Natural killer cell treated with Interleukin-12 subunit alpha and Interleukin-12 subunit beta and Interleukin-15 and Interleukin-18, amount 100 ng/mL, for 72 hours (primary cell): ENCODE results near the gene MYO15A. TPM values are rescaled to one million over a fixed set of nuclear protein-coding genes. Genes with fewer than 3 reads are reported as not detected.

Experiments used
- ATAC-seq, 2 donors: fragments of 150-1000 bp; cut with Tn5 transposase in 1 of 2; sonication (Bioruptor Pico), chemical (Tn5 transposase) in 1 of 2; 2 replicates each; pipeline ENCODE4 v1.10.0; 2021
- DNase-seq: peaks from one replicate; pipeline ENCODE4 v3.0.0; 2022; ENCODE audit warnings: low spot score
- H3K27ac Mint-ChIP-seq, 2 donors: 1 replicate in 1 of 2; 2 replicates in 1 of 2; pipeline ENCODE4 v1.8.0; 2022; ENCODE audit warnings: mixed read lengths in 2 of 2, mild to moderate bottlenecking in 1 of 2, moderate library complexity in 1 of 2
- H3K27me3 Mint-ChIP-seq, 2 donors: 1 replicate in 1 of 2; 2 replicates in 1 of 2; pipeline ENCODE4 v1.8.0; 2022; ENCODE audit warnings: mixed read lengths in 2 of 2
- H3K36me3 Mint-ChIP-seq: one replicate; pipeline ENCODE4 v1.8.0; 2022; ENCODE audit warnings: mixed read lengths
- H3K4me1 Mint-ChIP-seq, 2 donors: 1 replicate in 1 of 2; 2 replicates in 1 of 2; pipeline ENCODE4 v1.8.0; 2022; ENCODE audit warnings: low read depth in 2 of 2, mixed read lengths in 2 of 2, mild to moderate bottlenecking in 1 of 2
- H3K4me3 Mint-ChIP-seq: one replicate; pipeline ENCODE4 v1.8.0; 2022; ENCODE audit warnings: mixed read lengths
- H3K9me3 Mint-ChIP-seq: 2 replicates; pipeline ENCODE4 v1.8.0; 2022; ENCODE audit warnings: mixed read lengths
- total RNA-seq, 2 donors: library from RNA; stranded (reverse); gene quantifications; one replicate each; pipeline ENCODE4 v1.2.3, GENCODE V29; 2022

The MYO15A gene
- total RNA-seq, 2 donors from 2014 or later: 1.0 to 2.0 TPM

DNA sequence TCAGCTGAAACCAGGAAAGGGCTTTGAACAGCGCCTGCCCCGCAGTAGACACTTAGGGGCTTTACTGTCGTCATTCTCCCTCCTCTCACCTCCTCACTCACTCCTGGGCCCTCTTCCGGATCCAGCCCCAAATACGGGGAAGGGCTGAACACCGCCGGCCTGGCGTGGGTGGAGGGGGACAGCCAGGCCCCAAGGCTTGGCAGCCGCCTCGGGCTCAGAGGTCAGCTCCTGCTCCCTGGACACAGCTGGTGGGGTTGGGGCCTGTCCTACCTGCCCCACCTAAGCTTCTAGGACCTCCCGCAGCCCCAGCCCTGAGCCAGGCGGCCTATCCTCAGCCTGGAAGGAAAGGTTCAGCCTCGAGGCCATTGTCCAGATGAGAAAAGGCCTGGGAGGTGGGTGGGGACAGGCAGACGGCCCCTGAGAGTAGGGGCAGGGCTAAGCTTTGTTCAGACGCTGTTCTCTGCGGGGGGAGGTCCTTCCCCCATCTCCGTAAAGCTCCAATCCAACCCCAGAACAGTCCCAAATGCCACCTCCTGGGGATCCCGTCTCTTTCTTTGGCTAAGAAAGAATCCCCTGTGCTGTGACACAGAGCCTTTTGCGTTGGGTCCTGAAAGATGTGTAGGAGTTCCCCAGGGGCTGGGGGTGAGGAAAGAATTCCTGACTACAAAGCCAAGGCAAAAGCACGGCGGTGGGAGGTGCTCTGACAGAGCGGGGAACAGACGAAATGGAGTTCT is 116.0 kb downstream of the MYO15A start:
- H3K9me3 Mint-ChIP-seq: no peaks in the 10 kb centered on the region
- H3K36me3 Mint-ChIP-seq: no peaks in the 10 kb centered on the region
- H3K27ac Mint-ChIP-seq: no peak overlapping the region
- no peak for DNase-seq
- no peak for ATAC-seq
- no peaks in the 10 kb centered on the region for H3K27me3 Mint-ChIP-seq
- H3K4me3 Mint-ChIP-seq: peak overlapping the region; percentile 93
- peaks cover 6 to 22% of the 10 kb centered on the region in 2 donors for H3K4me1 Mint-ChIP-seq

DNA sequence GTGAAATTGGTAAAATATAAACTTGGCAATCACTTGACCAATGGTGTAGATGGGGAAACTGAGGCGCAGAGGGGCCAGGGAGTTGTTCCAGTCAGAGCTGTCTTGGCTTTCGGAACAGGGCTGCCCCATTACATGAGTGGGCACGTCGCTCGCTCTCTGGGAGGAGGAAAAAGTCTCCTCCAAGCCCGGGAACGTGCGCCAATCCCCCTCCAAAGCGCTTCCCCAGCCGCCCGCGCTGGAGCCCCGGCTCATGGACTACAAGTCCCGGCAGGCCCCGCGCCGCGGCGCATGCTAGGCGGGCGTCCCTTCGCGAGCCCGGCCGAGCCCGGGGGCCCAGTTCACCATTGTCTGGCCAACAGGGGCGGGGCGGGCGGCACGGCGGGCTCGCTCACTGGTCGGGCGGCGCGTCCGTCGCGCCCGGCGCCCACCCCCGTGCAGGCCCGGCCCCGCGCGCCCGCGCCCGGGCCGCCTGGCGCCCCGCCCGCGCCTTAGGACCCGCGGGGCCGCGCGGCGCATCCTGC is 116.6 kb downstream of the MYO15A start, which contains the start of gene LLGL1:
TSS of gene LLGL1 (plus strand) at position 515 of the 521 bp plus-strand sequence. CDS start 48 bp downstream, outside the sequence.
- Mint-ChIP-seq H3K36me3 (no peaks in the 10 kb centered on the region), H3K9me3 (no peaks in the 10 kb centered on the region), H3K27me3 (no peaks in the 10 kb centered on the region), H3K4me1 (peaks cover 6 to 22% of the 10 kb centered on the region in 2 donors), H3K4me3 (peak within 1 kb of the TSS; percentile 93), H3K27ac (peak within 1 kb of the TSS; percentile 66 to 86)
- ATAC-seq (peak; percentile 99), DNase-seq (peak; percentile 98)

DNA sequence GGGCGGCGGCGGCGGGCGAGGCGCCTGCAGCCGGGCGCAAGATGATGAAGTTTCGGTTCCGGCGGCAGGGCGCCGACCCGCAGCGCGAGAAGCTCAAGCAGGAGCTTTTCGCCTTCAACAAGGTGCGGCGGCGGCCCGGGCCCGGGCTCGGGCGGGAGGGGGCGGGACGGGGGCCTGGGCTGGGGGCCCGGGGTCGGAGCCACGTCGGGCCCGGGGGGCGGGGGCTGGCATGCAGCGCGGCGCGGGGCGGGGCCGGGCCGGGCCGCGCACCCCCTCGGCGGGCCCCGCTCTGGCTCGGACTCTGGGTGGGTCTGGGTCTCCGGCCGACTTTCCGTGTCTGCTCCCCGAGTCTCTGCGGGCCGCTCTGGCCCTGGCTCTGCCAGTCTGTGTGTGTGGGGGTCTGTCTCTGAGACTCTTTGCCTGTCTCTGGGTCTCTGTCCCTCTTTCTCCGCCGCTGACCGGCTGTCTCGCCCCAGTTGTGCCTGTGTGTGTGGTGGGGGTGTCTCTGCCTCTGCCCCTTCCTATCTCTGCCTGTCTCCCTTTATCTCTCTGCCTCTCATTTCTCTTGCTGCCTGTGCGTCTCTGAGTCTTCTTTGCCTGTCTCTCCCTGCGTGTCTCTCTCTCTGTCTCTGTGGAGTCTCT is 117.2 kb downstream of the MYO15A start:
- Mint-ChIP-seq H3K9me3 (no peaks in the 10 kb centered on the region), H3K27ac (peak overlapping the region; percentile 66 to 86), H3K4me3 (peak overlapping the region; percentile 93), H3K36me3 (no peaks in the 10 kb centered on the region), H3K4me1 (peaks cover 6 to 22% of the 10 kb centered on the region in 2 donors), H3K27me3 (no peaks in the 10 kb centered on the region)
- ATAC-seq (peak; percentile 56 to 58), DNase-seq (no peak)

DNA sequence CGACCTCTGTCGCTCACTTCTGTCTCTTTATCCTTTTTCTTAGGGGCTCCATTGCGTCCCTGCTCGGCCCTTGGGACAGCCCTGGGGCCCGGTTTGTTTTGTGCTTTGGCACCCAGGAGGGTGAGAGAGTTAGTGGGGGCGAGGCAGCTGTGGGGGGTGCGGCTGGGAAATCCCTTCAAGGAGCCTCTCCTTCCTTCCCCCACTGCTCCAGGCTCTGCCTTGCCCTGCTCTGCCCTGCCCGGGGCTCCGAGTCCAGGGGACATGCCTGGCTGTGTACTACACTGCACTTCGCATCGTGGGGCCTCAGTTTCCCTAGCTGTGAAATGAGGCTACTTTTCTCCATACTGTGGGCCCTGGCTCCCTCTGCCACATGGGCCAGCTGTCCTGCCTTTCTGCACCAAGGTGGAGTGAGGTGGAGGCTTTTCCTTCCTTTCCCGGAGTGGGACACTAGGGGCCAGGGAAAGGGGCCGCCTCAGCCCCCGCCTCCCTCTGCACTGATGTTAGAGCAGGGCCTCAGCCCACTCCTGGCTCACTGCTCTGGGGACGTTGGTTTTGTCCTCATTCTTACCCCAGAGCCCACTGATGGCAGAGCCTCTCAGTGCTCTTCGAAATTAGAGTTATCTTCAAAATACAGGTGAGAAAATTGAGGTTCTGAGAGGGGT is 117.9 kb downstream of the MYO15A start:
- ATAC-seq: no peak
- no peak for DNase-seq
- H3K36me3 Mint-ChIP-seq: no peaks in the 10 kb centered on the region
- H3K27ac Mint-ChIP-seq: peak overlapping the region; percentile 66 to 86
- no peaks in the 10 kb centered on the region for H3K9me3 Mint-ChIP-seq
- H3K4me1 Mint-ChIP-seq: peaks cover 6 to 22% of the 10 kb centered on the region in 2 donors
- H3K4me3 Mint-ChIP-seq: peak overlapping the region; percentile 93
- H3K27me3 Mint-ChIP-seq: no peaks in the 10 kb centered on the region

DNA sequence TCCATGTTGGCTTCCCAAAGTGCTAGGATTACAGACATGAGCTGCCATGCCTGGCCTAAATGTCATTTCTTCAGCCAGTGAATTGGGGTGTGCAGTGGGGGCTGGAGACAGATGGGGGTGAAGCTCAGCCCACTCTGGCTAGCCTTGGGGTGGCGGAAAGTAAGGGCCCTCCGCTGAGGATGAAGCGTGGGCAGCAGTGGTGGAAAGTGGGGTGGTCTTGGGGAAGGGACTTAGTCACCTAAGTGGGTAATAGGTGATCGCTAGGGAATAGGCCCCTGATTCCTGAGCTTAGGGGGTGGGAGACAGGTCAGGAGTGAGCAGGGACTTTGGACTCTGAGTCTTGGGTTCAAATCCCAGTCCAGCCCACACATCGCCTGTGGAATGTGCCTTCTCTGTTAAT is 119.1 kb downstream of the MYO15A start:
- no peak for DNase-seq
- H3K9me3 Mint-ChIP-seq: no peaks in the 10 kb centered on the region
- no peaks in the 10 kb centered on the region for H3K27me3 Mint-ChIP-seq
- H3K36me3 Mint-ChIP-seq: no peaks in the 10 kb centered on the region
- ATAC-seq: no peak
- H3K4me1 Mint-ChIP-seq: peaks cover 6 to 22% of the 10 kb centered on the region in 2 donors
- peak overlapping the region in 1 of 2 donors; percentile 28 for H3K27ac Mint-ChIP-seq
- H3K4me3 Mint-ChIP-seq: no peak overlapping the region

DNA sequence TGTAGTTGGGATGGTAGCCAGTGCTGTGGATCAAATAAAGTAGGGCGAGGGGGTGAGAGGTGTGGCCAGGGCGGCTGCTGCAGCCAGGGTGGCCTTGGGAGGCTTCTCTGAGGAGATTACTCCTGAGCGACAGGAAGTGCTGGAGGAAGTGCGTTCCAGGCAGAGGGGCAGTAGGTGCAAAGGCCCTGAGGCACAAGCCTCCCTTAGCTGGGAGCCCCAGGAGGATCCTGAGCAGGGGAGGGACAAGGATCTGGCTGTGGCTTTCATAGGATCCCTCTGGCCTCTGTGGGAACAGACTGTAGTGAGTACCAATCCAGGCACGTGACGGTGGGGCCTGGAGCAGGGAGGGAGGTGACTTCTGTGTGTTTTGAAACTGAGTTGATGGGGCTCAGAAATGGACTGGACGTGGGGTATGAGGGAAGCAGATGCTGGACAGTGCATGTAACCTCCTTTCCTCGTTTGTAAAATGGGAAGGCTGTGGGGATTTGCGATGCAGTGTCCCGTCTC is 119.7 kb downstream of the MYO15A start:
- H3K27ac Mint-ChIP-seq: peak overlapping the region in 1 of 2 donors; percentile 28
- ATAC-seq: no peak
- no peaks in the 10 kb centered on the region for H3K9me3 Mint-ChIP-seq
- H3K36me3 Mint-ChIP-seq: no peaks in the 10 kb centered on the region
- H3K27me3 Mint-ChIP-seq: no peaks in the 10 kb centered on the region
- no peak overlapping the region for H3K4me3 Mint-ChIP-seq
- H3K4me1 Mint-ChIP-seq: peaks cover 6 to 22% of the 10 kb centered on the region in 2 donors
- no peak for DNase-seq

DNA sequence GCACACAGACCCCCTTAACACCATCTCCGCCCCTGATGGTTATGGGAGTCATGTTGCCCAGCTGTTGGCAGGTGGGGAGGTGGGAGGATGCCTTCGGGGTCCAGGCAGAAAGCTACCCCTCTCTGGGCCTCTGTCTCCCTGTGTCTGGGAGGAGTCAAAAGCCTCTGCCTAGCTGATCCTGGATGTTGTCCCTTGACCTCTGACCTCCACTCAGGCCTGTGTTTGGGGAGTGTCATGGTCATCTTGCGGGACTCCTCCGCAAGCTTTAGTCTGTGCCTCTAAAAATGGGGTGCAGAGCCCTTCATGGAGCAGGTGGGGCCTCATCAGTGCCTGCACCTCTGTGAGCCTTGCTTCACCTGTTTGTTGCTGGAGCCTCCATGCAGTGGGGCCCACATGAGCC is 120.7 kb downstream of the MYO15A start:
- H3K36me3 Mint-ChIP-seq: no peaks in the 10 kb centered on the region
- DNase-seq: no peak
- no peak overlapping the region for H3K4me3 Mint-ChIP-seq
- no peaks in the 10 kb centered on the region for H3K27me3 Mint-ChIP-seq
- H3K9me3 Mint-ChIP-seq: no peaks in the 10 kb centered on the region
- peaks cover 6 to 22% of the 10 kb centered on the region in 2 donors for H3K4me1 Mint-ChIP-seq
- H3K27ac Mint-ChIP-seq: no peak overlapping the region
- no peak for ATAC-seq

Other genes starting within 250 kb of the MYO15A start
- 10 to 100 TPM; 15.5 to 17.8 TPM for gene TOM1L2, start 136.4 kb upstream of the MYO15A start, total RNA-seq
- under 1 TPM in 1 of 2 donors, not detected in 1; 0.47 TPM for gene DRC3, start 135.9 kb upstream of the MYO15A start, total RNA-seq
- 10 to 100 TPM; 40.1 to 52.1 TPM for gene ATPAF2, start 69.6 kb upstream of the MYO15A start, total RNA-seq
- gene GID4, start 69.3 kb upstream of the MYO15A start, total RNA-seq: 1 to 10 TPM; 7.5 to 9.0 TPM
- 10 to 100 TPM; 49.9 to 84.3 TPM for gene DRG2, start 20.8 kb upstream of the MYO15A start, total RNA-seq
- 100 to 1,000 TPM; 121 to 123 TPM for gene ALKBH5, start 75.1 kb downstream of the MYO15A start, total RNA-seq
- 10 to 100 TPM; 16.6 to 23.0 TPM for gene LLGL1, start 116.9 kb downstream of the MYO15A start, total RNA-seq
- 100 to 1,000 TPM; 247 to 285 TPM for gene FLII, start 150.0 kb downstream of the MYO15A start, total RNA-seq
- 1 to 10 TPM; 6.8 to 8.1 TPM for gene MIEF2, start 151.9 kb downstream of the MYO15A start, total RNA-seq
- gene TOP3A, start 206.2 kb downstream of the MYO15A start, total RNA-seq: 100 to 1,000 TPM in 1 of 2 donors, 10 to 100 TPM in 1; 65.6 to 144 TPM
- 10 to 100 TPM; 29.1 to 32.1 TPM for gene SMCR8, start 206.5 kb downstream of the MYO15A start, total RNA-seq